Astrocyte (in vitro differentiated cells and primary cell): ENCODE results near the gene TRIM52. TPM values are rescaled to one million over a fixed set of nuclear protein-coding genes. Genes with fewer than 3 reads are reported as not detected.
"Not testable (repeated sequence)": the region's sequence is repeated elsewhere in the genome, so short reads cannot be mapped to it uniquely, and the experiment has no call there.

ENCODE experiments used
- DNase-seq: peaks from one replicate; pipeline ENCODE4 v3.0.0-alpha.2; 2010; ENCODE audit warnings: low read depth
- FAIRE-seq: peaks from 2 replicates; lab custom pipeline; 2011; peaks lifted over from hg19 to GRCh38; lab: Jason Lieb, UNC
- H2AFZ ChIP-seq: 2 replicates; pipeline ENCODE4 v1.6.0; 2012; ENCODE audit warnings: low read depth, low read length, inconsistent platforms
- H3K27ac ChIP-seq: 2 replicates; pipeline ENCODE4 v1.5.1; 2011; ENCODE audit warnings: low read depth, low read length, inconsistent platforms
- H3K27me3 ChIP-seq: 2 replicates; pipeline ENCODE4 v1.6.0; 2011; ENCODE audit warnings: low read length, inconsistent platforms; ENCODE audit not compliant: insufficient read depth
- H3K36me3 ChIP-seq: 2 replicates; pipeline ENCODE4 v1.5.1; 2011; ENCODE audit warnings: low read length, inconsistent platforms; ENCODE audit not compliant: insufficient read depth
- H3K4me1 ChIP-seq: 2 replicates; pipeline ENCODE4 v1.5.1; 2011; ENCODE audit warnings: low read length, inconsistent platforms; ENCODE audit not compliant: insufficient read depth
- H3K4me2 ChIP-seq: 2 replicates; pipeline ENCODE4 v1.6.0; 2012; ENCODE audit warnings: low read length, inconsistent platforms
- H3K4me3 ChIP-seq: 2 replicates; pipeline ENCODE4 v1.5.1; 2011; ENCODE audit warnings: low read depth, mild to moderate bottlenecking, low read length, inconsistent platforms; ENCODE audit not compliant: insufficient read depth
- H3K79me2 ChIP-seq: 2 replicates; pipeline ENCODE4 v1.6.0; 2012; ENCODE audit warnings: mild to moderate bottlenecking, low read length, inconsistent platforms; ENCODE audit not compliant: insufficient read depth
- H3K9ac ChIP-seq: 2 replicates; pipeline ENCODE4 v1.6.0; 2012; ENCODE audit warnings: mild to moderate bottlenecking, low read length, inconsistent platforms
- H3K9me3 ChIP-seq: 2 replicates; pipeline ENCODE4 v1.5.1; 2012; ENCODE audit warnings: low read depth, mild to moderate bottlenecking, low read length, inconsistent platforms; ENCODE audit not compliant: insufficient read depth
- H4K20me1 ChIP-seq: 2 replicates; pipeline ENCODE4 v1.6.0; 2012; ENCODE audit warnings: low read length, inconsistent platforms; ENCODE audit not compliant: insufficient read depth
- H3K27ac Mint-ChIP-seq: one replicate; pipeline ENCODE4 v1.8.0; 2021; ENCODE audit warnings: mild to moderate bottlenecking, mixed read lengths; ENCODE audit not compliant: unreplicated experiment
- H3K27me3 Mint-ChIP-seq: one replicate; pipeline ENCODE4 v1.8.0; 2021; ENCODE audit warnings: low read depth, mixed read lengths; ENCODE audit not compliant: unreplicated experiment
- H3K36me3 Mint-ChIP-seq: one replicate; pipeline ENCODE4 v1.8.0; 2021; ENCODE audit warnings: low read depth, mixed read lengths; ENCODE audit not compliant: unreplicated experiment
- H3K4me1 Mint-ChIP-seq: one replicate; pipeline ENCODE4 v1.8.0; 2021; ENCODE audit warnings: low read depth, mixed read lengths; ENCODE audit not compliant: unreplicated experiment
- H3K4me3 Mint-ChIP-seq: one replicate; pipeline ENCODE4 v1.8.0; 2021; ENCODE audit warnings: mild to moderate bottlenecking, moderate library complexity, mixed read lengths; ENCODE audit not compliant: unreplicated experiment
- H3K9me3 Mint-ChIP-seq: one replicate; pipeline ENCODE4 v1.8.0; 2021; ENCODE audit warnings: mild to moderate bottlenecking, mixed read lengths; ENCODE audit not compliant: unreplicated experiment
- EZH2 ChIP-seq: IDR thresholded peaks from 2 replicates; pipeline ENCODE4 v1.6.1; 2012; ENCODE audit warnings: mild to moderate bottlenecking, low read length, inconsistent platforms; ENCODE audit not compliant: insufficient read depth
- total RNA-seq: library from RNA; stranded (reverse); gene quantifications from 2 replicates; pipeline ENCODE4 v1.2.1, GENCODE V29; 2021
- TF ChIP-seq, protein P1 (sequence below): IDR thresholded peaks from 2 replicates; pipeline ENCODE4 v1.5.1; 2011; ENCODE audit warnings: low read depth, mild to moderate bottlenecking, inconsistent platforms, low read length, moderate library complexity; ENCODE audit not compliant: insufficient read depth

TRIM52 gene
- total RNA-seq, 1 donor from 2014 or later, result 6.5 TPM

DNA sequence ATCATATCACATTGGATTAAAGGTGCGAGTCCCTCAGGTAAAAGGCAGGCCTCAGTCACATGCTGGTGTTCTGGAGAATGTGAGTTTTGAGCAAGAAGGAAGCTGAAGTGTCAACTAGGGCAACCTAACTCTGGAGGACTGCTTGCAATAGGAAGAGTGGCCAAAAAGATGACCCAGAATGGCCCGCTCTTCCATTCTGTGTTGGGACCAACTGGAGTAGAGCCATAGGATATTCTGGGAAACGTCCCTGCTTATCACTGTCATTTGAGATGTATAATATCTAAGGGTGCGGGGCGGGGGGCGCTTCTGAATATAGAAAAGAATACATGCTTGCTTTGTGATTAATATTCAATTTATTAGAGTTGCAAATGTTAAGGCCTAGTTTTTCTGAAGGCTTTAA, 48.9 kb downstream of the TRIM52 start:
- no peak overlapping the region for H3K9ac ChIP-seq
- TF ChIP-seq EZH2, result no peak
- TF ChIP-seq, protein P1, sequence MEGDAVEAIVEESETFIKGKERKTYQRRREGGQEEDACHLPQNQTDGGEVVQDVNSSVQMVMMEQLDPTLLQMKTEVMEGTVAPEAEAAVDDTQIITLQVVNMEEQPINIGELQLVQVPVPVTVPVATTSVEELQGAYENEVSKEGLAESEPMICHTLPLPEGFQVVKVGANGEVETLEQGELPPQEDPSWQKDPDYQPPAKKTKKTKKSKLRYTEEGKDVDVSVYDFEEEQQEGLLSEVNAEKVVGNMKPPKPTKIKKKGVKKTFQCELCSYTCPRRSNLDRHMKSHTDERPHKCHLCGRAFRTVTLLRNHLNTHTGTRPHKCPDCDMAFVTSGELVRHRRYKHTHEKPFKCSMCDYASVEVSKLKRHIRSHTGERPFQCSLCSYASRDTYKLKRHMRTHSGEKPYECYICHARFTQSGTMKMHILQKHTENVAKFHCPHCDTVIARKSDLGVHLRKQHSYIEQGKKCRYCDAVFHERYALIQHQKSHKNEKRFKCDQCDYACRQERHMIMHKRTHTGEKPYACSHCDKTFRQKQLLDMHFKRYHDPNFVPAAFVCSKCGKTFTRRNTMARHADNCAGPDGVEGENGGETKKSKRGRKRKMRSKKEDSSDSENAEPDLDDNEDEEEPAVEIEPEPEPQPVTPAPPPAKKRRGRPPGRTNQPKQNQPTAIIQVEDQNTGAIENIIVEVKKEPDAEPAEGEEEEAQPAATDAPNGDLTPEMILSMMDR, result no peak
- H3K79me2 ChIP-seq, result no peaks in the 10 kb centered on the region
- no peak overlapping the region for H3K4me2 ChIP-seq
- DNase-seq (no peak), FAIRE-seq (no peak)
- peaks cover 8% of the 10 kb centered on the region for H3K27me3 ChIP-seq
- no peaks in the 10 kb centered on the region for H3K9me3 ChIP-seq
- no peak overlapping the region for H3K27ac ChIP-seq
- Mint-ChIP-seq H3K36me3 (no peaks in the 10 kb centered on the region), H3K27me3 (peaks cover 9% of the 10 kb centered on the region), H3K27ac (no peak overlapping the region), H3K4me3 (no peak overlapping the region), H3K9me3 (no peaks in the 10 kb centered on the region), H3K4me1 (peaks cover 1% of the 10 kb centered on the region)
- no peak overlapping the region for H2AFZ ChIP-seq
- H3K36me3 ChIP-seq, result no peaks in the 10 kb centered on the region
- no peaks in the 10 kb centered on the region for H4K20me1 ChIP-seq
- H3K4me1 ChIP-seq, result peaks cover 4% of the 10 kb centered on the region
- H3K4me3 ChIP-seq, result no peak overlapping the region

DNA sequence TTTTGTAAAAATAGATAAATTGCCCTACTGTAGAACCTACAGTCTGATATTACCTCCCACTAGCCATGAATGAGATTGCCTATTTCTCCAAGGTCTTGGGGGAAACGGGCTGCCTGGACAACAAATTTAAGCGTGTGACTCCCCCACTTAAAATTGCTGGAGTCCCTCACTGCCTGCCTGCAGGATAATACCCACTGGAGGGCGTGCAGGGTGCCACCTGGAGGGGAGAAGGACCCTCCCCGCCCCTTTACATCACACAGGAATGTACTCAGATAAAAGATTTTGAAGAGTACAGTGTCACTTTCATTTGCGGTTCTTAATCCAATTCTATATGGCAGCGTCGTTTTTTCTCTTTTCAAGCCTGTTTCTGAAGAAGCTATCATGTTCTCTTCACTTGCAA, 49.7 kb downstream of the TRIM52 start:
- no peaks in the 10 kb centered on the region for H3K79me2 ChIP-seq
- no peaks in the 10 kb centered on the region for H3K9me3 ChIP-seq
- H3K27me3 Mint-ChIP-seq, result peaks cover 9% of the 10 kb centered on the region
- no peak for TF ChIP-seq EZH2
- TF ChIP-seq, protein P1, result no peak
- H3K4me3 Mint-ChIP-seq, result no peak overlapping the region
- H3K4me2 ChIP-seq, result no peak overlapping the region
- H2AFZ ChIP-seq, result no peak overlapping the region
- H3K36me3 ChIP-seq, result no peaks in the 10 kb centered on the region
- H3K9ac ChIP-seq, result no peak overlapping the region
- peaks cover 5% of the 10 kb centered on the region for H3K4me1 Mint-ChIP-seq
- H3K27me3 ChIP-seq, result peaks cover 8% of the 10 kb centered on the region
- H4K20me1 ChIP-seq, result peaks cover 4% of the 10 kb centered on the region
- H3K9me3 Mint-ChIP-seq, result peaks cover 4% of the 10 kb centered on the region
- H3K27ac Mint-ChIP-seq, result no peak overlapping the region
- FAIRE-seq (no peak), DNase-seq (no peak)
- peaks cover 4% of the 10 kb centered on the region for H3K4me1 ChIP-seq
- H3K4me3 ChIP-seq, result no peak overlapping the region
- H3K36me3 Mint-ChIP-seq, result no peaks in the 10 kb centered on the region
- no peak overlapping the region for H3K27ac ChIP-seq

DNA sequence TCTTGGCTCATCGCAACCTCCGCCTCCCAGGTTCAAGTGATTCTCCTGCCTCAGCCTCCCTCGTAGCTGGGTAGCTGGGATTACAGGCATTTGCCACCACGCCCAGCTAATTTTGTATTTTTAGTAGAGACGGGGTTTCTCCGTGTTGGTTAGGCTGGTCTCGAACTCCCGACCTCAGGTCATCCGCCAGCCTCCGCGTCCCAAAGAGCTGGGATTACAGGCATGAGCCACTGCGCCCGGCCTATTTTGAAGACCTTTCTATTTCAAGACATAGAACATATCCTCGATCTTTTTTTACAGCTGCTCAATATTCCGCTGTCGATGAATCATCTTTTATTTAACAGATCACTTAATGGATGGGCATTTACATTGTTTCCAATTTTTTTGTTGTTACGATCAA, 50.2 kb downstream of the TRIM52 start:
- not testable (repeated sequence) for H3K4me1 ChIP-seq, H3K36me3 Mint-ChIP-seq, H4K20me1 ChIP-seq, H3K4me2 ChIP-seq, H3K9ac ChIP-seq, H3K4me1 Mint-ChIP-seq, H3K79me2 ChIP-seq, FAIRE-seq, H3K9me3 Mint-ChIP-seq, H3K4me3 ChIP-seq, H3K27ac ChIP-seq, H3K36me3 ChIP-seq, H3K27ac Mint-ChIP-seq, H3K27me3 ChIP-seq, DNase-seq, H3K9me3 ChIP-seq, H3K4me3 Mint-ChIP-seq, H2AFZ ChIP-seq
- H3K27me3 Mint-ChIP-seq, result peaks cover 13% of the 10 kb centered on the region

DNA sequence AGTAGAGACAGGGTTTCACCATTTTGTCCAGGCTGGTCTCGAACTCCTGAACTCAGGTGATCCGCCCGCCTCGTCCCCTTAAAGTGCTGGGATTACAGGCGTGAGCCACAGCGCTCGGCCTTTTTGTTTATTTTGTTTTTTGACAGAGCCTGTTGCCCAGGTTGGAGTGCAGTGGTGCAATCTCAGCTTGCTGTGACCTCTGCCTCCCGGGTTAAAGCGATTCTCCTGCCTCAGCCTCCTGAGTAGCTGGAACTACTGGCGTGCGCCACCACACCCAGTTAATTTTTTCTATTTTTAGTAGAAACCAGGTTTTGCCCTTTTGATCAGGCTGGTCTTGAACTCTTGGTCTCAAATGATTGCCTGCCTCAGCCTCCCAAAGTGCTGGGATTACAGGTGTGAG, 50.8 kb downstream of the TRIM52 start:
- H3K27me3 ChIP-seq, DNase-seq, H3K79me2 ChIP-seq, H2AFZ ChIP-seq, H4K20me1 ChIP-seq, H3K4me3 Mint-ChIP-seq, FAIRE-seq, H3K9me3 ChIP-seq, H3K4me3 ChIP-seq, H3K9me3 Mint-ChIP-seq, H3K27ac ChIP-seq, H3K27ac Mint-ChIP-seq, H3K4me2 ChIP-seq, H3K9ac ChIP-seq, H3K36me3 ChIP-seq, H3K36me3 Mint-ChIP-seq: not testable (repeated sequence)
- peaks cover 12% of the 10 kb centered on the region for H3K4me1 ChIP-seq
- H3K27me3 Mint-ChIP-seq, result peaks cover 14% of the 10 kb centered on the region
- H3K4me1 Mint-ChIP-seq, result peaks cover 13% of the 10 kb centered on the region

DNA sequence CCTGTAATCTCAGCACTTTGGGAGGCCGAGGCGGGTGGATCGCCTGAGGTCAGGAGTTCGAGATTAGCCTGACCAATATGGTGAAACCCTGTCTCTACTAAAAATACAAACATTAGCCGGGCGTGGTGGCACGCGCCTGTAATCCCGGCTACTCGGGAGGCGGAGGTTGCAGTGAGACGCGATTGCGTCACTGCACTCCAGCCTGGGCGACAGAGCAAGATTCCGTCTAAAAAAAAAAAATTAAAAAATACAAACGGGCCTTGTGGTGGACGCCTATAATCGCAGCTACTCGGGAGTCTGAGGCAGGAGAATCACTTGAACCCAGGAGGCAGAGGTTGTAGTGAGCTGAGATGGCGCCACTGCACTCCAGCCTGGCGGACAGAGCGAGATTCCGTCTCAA, 51.9 kb downstream of the TRIM52 start:
- H3K4me3 Mint-ChIP-seq, H2AFZ ChIP-seq, H3K27me3 ChIP-seq, DNase-seq, H3K27ac Mint-ChIP-seq, H3K36me3 Mint-ChIP-seq, H3K9me3 ChIP-seq, H4K20me1 ChIP-seq, H3K4me2 ChIP-seq, H3K4me3 ChIP-seq, H3K36me3 ChIP-seq, H3K27ac ChIP-seq, H3K9me3 Mint-ChIP-seq, FAIRE-seq, H3K9ac ChIP-seq, H3K79me2 ChIP-seq: not testable (repeated sequence)
- H3K4me1 Mint-ChIP-seq, result peaks cover 13% of the 10 kb centered on the region
- peaks cover 16% of the 10 kb centered on the region for H3K27me3 Mint-ChIP-seq
- peaks cover 12% of the 10 kb centered on the region for H3K4me1 ChIP-seq
